ENCODE results near the gene UNC5A. TPM values are rescaled to one million over a fixed set of nuclear protein-coding genes. Genes with fewer than 3 reads are reported as not detected.

UNC5A gene
- total RNA-seq, 4 donors from 2014 or later: 0.19 TPM; not detected in 3

DNA sequence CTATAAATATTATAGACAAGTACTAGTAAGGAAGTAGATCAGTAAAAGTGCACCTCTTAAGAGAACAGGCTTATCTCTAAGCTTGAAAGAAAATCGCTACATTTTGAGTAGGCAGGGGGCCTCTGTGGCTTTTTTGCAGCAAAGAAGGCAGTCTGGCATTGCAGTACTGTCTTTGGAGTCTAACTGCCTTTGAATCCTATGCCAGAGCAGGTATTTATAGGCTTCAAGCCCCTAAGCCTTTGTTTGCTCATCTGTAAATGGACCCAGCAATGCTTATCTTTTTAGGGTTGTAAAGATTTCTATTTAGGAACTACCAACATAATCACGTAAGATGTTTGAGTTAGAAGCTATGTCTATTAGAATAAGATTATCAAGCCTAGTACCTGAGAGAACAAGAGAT is 112.5 kb downstream of the UNC5A start:
- TF ChIP-seq CTCF (IDR thresholded peaks at IDR 0.05) (no peak), POLR2A (IDR thresholded peaks at IDR 0.05) (no peak)
- Histone ChIP-seq H3K4me1 (peaks cover 0 to 8% (median 0%) of the 10 kb centered on the region in 3 donors), H3K36me3 (peaks cover 0 to 22% (median 0%) of the 10 kb centered on the region in 3 donors), H3K9me3 (no peaks in the 10 kb centered on the region), H3K27me3 (no peaks in the 10 kb centered on the region), H3K27ac (no peak overlapping the region), H3K4me3 (no peak overlapping the region)
- no peak for DNase-seq
- intact Hi-C loops (cut with DNase I): no loop called here
- 93 to 97% methylated on average over 2 of the region's 2 CpGs for WGBS, 2 donors

- DNase-seq: no peak
- Histone ChIP-seq H3K27me3 (no peaks in the 10 kb centered on the region), H3K4me1 (peaks cover 0 to 13% (median 0%) of the 10 kb centered on the region in 3 donors), H3K36me3 (peaks cover 0 to 42% (median 4%) of the 10 kb centered on the region in 3 donors), H3K9me3 (no peaks in the 10 kb centered on the region), H3K4me3 (no peak overlapping the region), H3K27ac (peak overlapping the region in 2 of 4 donors; percentile 31 to 45)
- intact Hi-C loops (cut with DNase I): no loop called here
- 83 to 97% methylated on average over 2 to 3 of the region's 3 CpGs for WGBS, 2 donors
- TF ChIP-seq POLR2A (IDR thresholded peaks at IDR 0.05) (no peak), CTCF (IDR thresholded peaks at IDR 0.05) (no peak)
These were observed 117.2 kb downstream of the UNC5A start for GRCh38 chr5:176927562-176927961.

- no peak overlapping the region for H3K27ac ChIP-seq
- TF ChIP-seq CTCF (IDR thresholded peaks at IDR 0.05): no peak
- no peak for TF ChIP-seq POLR2A (IDR thresholded peaks at IDR 0.05)
- intact Hi-C loops (cut with DNase I): no loop called here
- H3K27me3 ChIP-seq: no peaks in the 10 kb centered on the region
- H3K4me1 ChIP-seq: peaks cover 0 to 13% (median 0%) of the 10 kb centered on the region in 3 donors
- WGBS, 2 donors: 78 to 90% methylated on average over 1 of the region's 1 CpG
- no peaks in the 10 kb centered on the region for H3K9me3 ChIP-seq
- peaks cover 0 to 62% (median 4%) of the 10 kb centered on the region in 3 donors for H3K36me3 ChIP-seq
- no peak for DNase-seq
- H3K4me3 ChIP-seq: no peak overlapping the region
These were observed 119.3 kb downstream of the UNC5A start for GRCh38 chr5:176929654-176930053.

Other genes starting within 250 kb of the UNC5A start
- 1 to 10 TPM in 3 of 4 donors, under 1 TPM in 1; 0.57 to 4.6 (median 2.2) TPM for gene GPRIN1, start 200.4 kb upstream of the UNC5A start, total RNA-seq
- gene SNCB, start 180.0 kb upstream of the UNC5A start, total RNA-seq: not detected
- gene EIF4E1B, start 179.9 kb upstream of the UNC5A start, total RNA-seq: not detected
- gene TSPAN17, start 163.1 kb upstream of the UNC5A start, total RNA-seq: 10 to 100 TPM; 16.4 to 36.4 (median 30.6) TPM
- gene HK3, start 88.8 kb downstream of the UNC5A start, total RNA-seq: 1 to 10 TPM in 3 of 4 donors, not detected in 1; 1.3 to 5.7 (median 2.1) TPM
- 10 to 100 TPM; 10.3 to 38.1 (median 15.6) TPM for gene UIMC1, start 196.2 kb downstream of the UNC5A start, total RNA-seq
- gene ZNF346, start 212.1 kb downstream of the UNC5A start, total RNA-seq: 10 to 100 TPM; 11.4 to 17.0 (median 13.3) TPM